ENCODE data around the gene RXRA.

DNA sequence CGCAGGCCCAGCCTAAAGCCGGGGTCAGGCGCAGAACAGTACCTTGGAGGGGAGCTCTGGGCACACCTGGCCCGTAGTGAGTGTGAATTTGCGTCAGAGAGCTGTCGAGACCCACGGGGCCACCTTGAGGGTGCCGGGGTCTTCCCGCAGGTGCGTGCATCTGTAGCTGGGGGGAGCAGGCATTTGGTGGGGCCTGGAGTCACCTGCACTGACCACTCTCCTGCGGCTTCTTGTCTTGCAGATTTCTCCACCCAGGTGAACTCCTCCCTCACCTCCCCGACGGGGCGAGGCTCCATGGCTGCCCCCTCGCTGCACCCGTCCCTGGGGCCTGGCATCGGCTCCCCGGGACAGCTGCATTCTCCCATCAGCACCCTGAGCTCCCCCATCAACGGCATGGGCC, 75.1 kb downstream of the RXRA start:
- TF ChIP-seq, protein P1, sequence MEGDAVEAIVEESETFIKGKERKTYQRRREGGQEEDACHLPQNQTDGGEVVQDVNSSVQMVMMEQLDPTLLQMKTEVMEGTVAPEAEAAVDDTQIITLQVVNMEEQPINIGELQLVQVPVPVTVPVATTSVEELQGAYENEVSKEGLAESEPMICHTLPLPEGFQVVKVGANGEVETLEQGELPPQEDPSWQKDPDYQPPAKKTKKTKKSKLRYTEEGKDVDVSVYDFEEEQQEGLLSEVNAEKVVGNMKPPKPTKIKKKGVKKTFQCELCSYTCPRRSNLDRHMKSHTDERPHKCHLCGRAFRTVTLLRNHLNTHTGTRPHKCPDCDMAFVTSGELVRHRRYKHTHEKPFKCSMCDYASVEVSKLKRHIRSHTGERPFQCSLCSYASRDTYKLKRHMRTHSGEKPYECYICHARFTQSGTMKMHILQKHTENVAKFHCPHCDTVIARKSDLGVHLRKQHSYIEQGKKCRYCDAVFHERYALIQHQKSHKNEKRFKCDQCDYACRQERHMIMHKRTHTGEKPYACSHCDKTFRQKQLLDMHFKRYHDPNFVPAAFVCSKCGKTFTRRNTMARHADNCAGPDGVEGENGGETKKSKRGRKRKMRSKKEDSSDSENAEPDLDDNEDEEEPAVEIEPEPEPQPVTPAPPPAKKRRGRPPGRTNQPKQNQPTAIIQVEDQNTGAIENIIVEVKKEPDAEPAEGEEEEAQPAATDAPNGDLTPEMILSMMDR (IDR thresholded peaks at IDR 0.05) = no peak
- no peak for TF ChIP-seq POLR2A (IDR thresholded peaks at IDR 0.05)
- TF ChIP-seq EP300 (IDR thresholded peaks at IDR 0.05) = no peak

All from tibial nerve (tissue), 4 donors.